HEK293 (cell line): ENCODE measurements around the gene SLAMF9.
A peak's percentile ranks its signal among the peaks of the same experiment; 100 is the strongest.

Source experiments
- BCL11B ChIP-seq: fragments of 450-650 bp; formaldehyde crosslinking; IDR thresholded peaks from 2 replicates; pipeline ENCODE4 v1.5.1; 2016; ENCODE audit warnings: low read depth, missing biosample characterization, missing genetic modification characterization
- GLIS1 ChIP-seq: fragments of 450-650 bp; formaldehyde crosslinking; IDR thresholded peaks from 2 replicates; pipeline ENCODE4 v1.5.1; 2016; ENCODE audit warnings: missing biosample characterization, missing genetic modification characterization
- HOXA7 ChIP-seq: sonication (generic); formaldehyde crosslinking; IDR thresholded peaks from 2 replicates; pipeline ENCODE4 v1.8.1; 2022; ENCODE audit warnings: missing genetic modification reagents, borderline replicate concordance
- MYNN ChIP-seq: fragments of 450-650 bp; formaldehyde crosslinking; IDR thresholded peaks from 2 replicates; pipeline ENCODE4 v1.5.1; 2016; ENCODE audit warnings: missing biosample characterization, missing genetic modification characterization, borderline replicate concordance
- PRDM10 ChIP-seq: fragments of 450-650 bp; formaldehyde crosslinking; IDR thresholded peaks from 2 replicates; pipeline ENCODE4 v1.5.1; 2016; ENCODE audit warnings: missing biosample characterization, missing genetic modification characterization
- TSHZ1 ChIP-seq: fragments of 450-650 bp; formaldehyde crosslinking; IDR thresholded peaks from 2 replicates; pipeline ENCODE4 v1.5.1; 2016; ENCODE audit warnings: missing biosample characterization, missing genetic modification characterization, borderline replicate concordance
- ZBTB20 ChIP-seq: fragments of 450-650 bp; formaldehyde crosslinking; IDR thresholded peaks from 2 replicates; pipeline ENCODE4 v1.5.1; 2016; ENCODE audit warnings: missing biosample characterization, missing genetic modification characterization
- ZFP69B ChIP-seq: fragments of 450-650 bp; formaldehyde crosslinking; IDR thresholded peaks from 2 replicates; pipeline ENCODE4 v1.5.1; 2016; ENCODE audit warnings: missing biosample characterization, missing genetic modification characterization
- ZNF10 ChIP-seq: fragments of 450-650 bp; formaldehyde crosslinking; IDR thresholded peaks from 2 replicates; pipeline ENCODE4 v1.5.1; 2017; ENCODE audit warnings: missing biosample characterization, missing genetic modification characterization
- ZNF114 ChIP-seq: fragments of 450-650 bp; formaldehyde crosslinking; IDR thresholded peaks from 2 replicates; pipeline ENCODE4 v1.5.0; 2017; ENCODE audit warnings: missing biosample characterization, missing genetic modification characterization
- ZNF19 ChIP-seq: fragments of 450-650 bp; formaldehyde crosslinking; IDR thresholded peaks from 2 replicates; pipeline ENCODE4; 2016; ENCODE audit warnings: missing biosample characterization, missing genetic modification characterization, low read depth
- ZNF223 ChIP-seq: fragments of 450-650 bp; formaldehyde crosslinking; IDR thresholded peaks from 2 replicates; pipeline ENCODE4 v1.5.1; 2016; ENCODE audit warnings: missing biosample characterization, missing genetic modification characterization
- ZNF280C ChIP-seq: fragments of 450-650 bp; formaldehyde crosslinking; IDR thresholded peaks from 2 replicates; pipeline ENCODE4 v1.5.1; 2016; ENCODE audit warnings: missing biosample characterization, missing genetic modification characterization
- ZNF280D ChIP-seq: fragments of 450-650 bp; formaldehyde crosslinking; IDR thresholded peaks from 2 replicates; pipeline ENCODE4 v1.5.1; 2016; ENCODE audit warnings: missing biosample characterization, missing genetic modification characterization
- ZNF423 ChIP-seq: fragments of 450-650 bp; formaldehyde crosslinking; IDR thresholded peaks from 2 replicates; pipeline ENCODE4 v1.5.1; 2016; ENCODE audit warnings: missing biosample characterization, missing genetic modification characterization
- ZNF488 ChIP-seq: fragments of 450-650 bp; formaldehyde crosslinking; IDR thresholded peaks from 2 replicates; pipeline ENCODE4 v1.5.1; 2016; ENCODE audit warnings: missing biosample characterization, missing genetic modification characterization
- ZNF560 ChIP-seq: fragments of 450-650 bp; formaldehyde crosslinking; IDR thresholded peaks from 2 replicates; pipeline ENCODE4 v1.5.1; 2017; ENCODE audit warnings: missing biosample characterization, missing genetic modification characterization, borderline replicate concordance
- ZNF626 ChIP-seq: fragments of 450-650 bp; sonication (Bioruptor Pico); formaldehyde crosslinking; IDR thresholded peaks from 2 replicates; pipeline ENCODE4 v1.5.1; 2018; ENCODE audit warnings: missing biosample characterization, missing genetic modification characterization, inconsistent platforms
- ZNF707 ChIP-seq: fragments of 450-650 bp; formaldehyde crosslinking; IDR thresholded peaks from 2 replicates; pipeline ENCODE4 v1.5.1; 2016; ENCODE audit warnings: missing biosample characterization, missing genetic modification characterization
- ZSCAN30 ChIP-seq: fragments of 450-650 bp; IDR thresholded peaks from 2 replicates; pipeline ENCODE4 v1.5.1; 2018; ENCODE audit warnings: missing biosample characterization, mild to moderate bottlenecking, missing genetic modification characterization, moderate library complexity
- ZSCAN5A ChIP-seq: fragments of 450-650 bp; formaldehyde crosslinking; IDR thresholded peaks from 2 replicates; pipeline ENCODE4 v1.5.1; 2016; ENCODE audit warnings: missing biosample characterization, missing genetic modification characterization

The SLAMF9 gene

GRCh38 chr1:159923203-159924024 is 30.6 kb downstream of the SLAMF9 start (continued):
- TF ChIP-seq HOXA7 (CRISPR knock-in tag) (no peak), ZNF223 (tag by site-specific recombination) (no peak), ZFP69B (0 out of 2 replicates have a peak, but pooled peaks have one; percentile 26), ZNF707 (tag by site-specific recombination) (0 out of 2 replicates have a peak, but pooled peaks have one; percentile 36), PRDM10 (tag by site-specific recombination) (peak; percentile 26; the same call in 1 of the 2 replicates), BCL11B (0 out of 2 replicates have a peak, but pooled peaks have one; percentile 28), TSHZ1 (tag by site-specific recombination) (peak; percentile 19; the same call in 1 of the 2 replicates), ZNF19 (tag by site-specific recombination) (no peak), ZNF280C (tag by site-specific recombination) (no peak), ZNF423 (tag by site-specific recombination) (no peak), ZSCAN5A (no peak), ZSCAN30 (tag by site-specific recombination) (no peak), ZNF114 (tag by site-specific recombination) (no peak), ZNF488 (no peak), MYNN (tag by site-specific recombination) (no peak), ZNF280D (tag by site-specific recombination) (no peak), ZBTB20 (tag by site-specific recombination) (peak; percentile 38; the same call in 1 of the 2 replicates), ZNF560 (tag by site-specific recombination) (no peak), ZNF626 (tag by site-specific recombination) (no peak), GLIS1 (tag by site-specific recombination) (peak; percentile 84), ZNF10 (tag by site-specific recombination) (no peak)
